ENCODE data around the gene CAB39L.

CAB39L gene

GRCh38 chr13:49287995-49288394 lies 155.9 kb downstream of the CAB39L start:
- no peak for DNase-seq (ENCODE audit: low read depth in 2 of 2)

GRCh38 chr13:49279885-49280284 lies 164.0 kb downstream of the CAB39L start:
- DNase-seq (ENCODE audit: low read depth in 2 of 2): no peak

- DNase-seq (ENCODE audit: low read depth in 2 of 2): no peak
Measured at GRCh38 chr13:49279112-49279511, 164.8 kb downstream of the CAB39L start.

- no peak for DNase-seq (ENCODE audit: low read depth in 2 of 2)
Measured at GRCh38 chr13:49278211-49278610, 165.7 kb downstream of the CAB39L start.

- DNase-seq (ENCODE audit: low read depth in 2 of 2): no peak
Measured at GRCh38 chr13:49272296-49272695, 171.6 kb downstream of the CAB39L start.

GRCh38 chr13:49271264-49271663 lies 172.6 kb downstream of the CAB39L start:
- DNase-seq (ENCODE audit: low read depth in 2 of 2): no peak

GRCh38 chr13:49265822-49266221 lies 178.0 kb downstream of the CAB39L start:
- DNase-seq (ENCODE audit: low read depth in 2 of 2): no peak

- no peak for DNase-seq (ENCODE audit: low read depth in 2 of 2)
Measured at GRCh38 chr13:49262634-49263033, 181.2 kb downstream of the CAB39L start.

- DNase-seq (ENCODE audit: low read depth in 2 of 2): no peak
Measured at GRCh38 chr13:49259586-49259985, 184.3 kb downstream of the CAB39L start.
